K562 (cell line): ENCODE results near the gene SPAG16. TPM values are rescaled to one million over a fixed set of nuclear protein-coding genes. Genes with fewer than 3 reads are reported as not detected.

Source experiments
- ATAC-seq: fragments of 200-7000 bp; cut with Tn5 transposase; 3 replicates; pipeline ENCODE4 v1.9.1; 2020; ENCODE audit warnings: moderate library complexity
- BruUV-seq: library from RNA; stranded (reverse); fragments of 400-500 nt; replicated peaks from 2 replicates; lab custom pipeline; 2021; lab: Mats Ljungman, UMichigan
- CTCF ChIA-PET: fragments of 300-600 bp; formaldehyde crosslinking; extraction: SDS; loops from one replicate; lab custom pipeline; 2021; ENCODE audit warnings: low intra/inter-chr PET ratio; lab: Yijun Ruan, JAX
- POLR2A ChIA-PET: fragments of 300-600, 350-650 bp; sonication (Branson Sonifier 250); formaldehyde crosslinking; extraction: SDS; loops from one replicate; lab custom pipeline; 2021; ENCODE audit warnings: antibody characterized with exemption, inconsistent platforms; lab: Yijun Ruan, JAX
- DNase-seq, 4 experiments: peaks; one replicate each; pipeline versions ENCODE4 v3.0.0 to v3.0.0-alpha.2; 2011 to 2018; ENCODE audit warnings: low spot score in 3 of 4, mixed read lengths in 3 of 4; ENCODE audit errors: extremely low read depth in 1 of 4
- FAIRE-seq: peaks from 2 replicates; lab custom pipeline; 2011; peaks lifted over from hg19 to GRCh38; lab: Jason Lieb, UNC
- H2AFZ ChIP-seq: 2 replicates; pipeline ENCODE4 v1.6.0; 2011; ENCODE audit warnings: low read depth, low read length, control low read depth, inconsistent platforms
- H3K27ac ChIP-seq: fragments of 200-600 bp; 3 replicates; pipeline ENCODE4 v1.8.0; 2011; ENCODE audit warnings: low read depth, mild to moderate bottlenecking, control low read depth, inconsistent platforms, low read length, moderate library complexity, mixed read lengths; ENCODE audit errors: extremely low read depth
- H3K27me3 ChIP-seq, 2 experiments: fragments of 300-600 bp in 1 of 2; 2 replicates in 1 of 2; 3 replicates in 1 of 2; pipeline versions ENCODE4 v1.6.0 to v1.8.0; 2011; ENCODE audit warnings: inconsistent platforms in 2 of 2, low read length in 2 of 2, mild to moderate bottlenecking in 1 of 2, mixed read lengths in 1 of 2, moderate library complexity in 1 of 2; ENCODE audit not compliant: control insufficient read depth in 2 of 2, insufficient read depth in 2 of 2
- H3K36me3 ChIP-seq: fragments of 300-600 bp; 3 replicates; pipeline ENCODE4 v1.8.0; 2011; ENCODE audit warnings: mild to moderate bottlenecking, low read length, inconsistent platforms; ENCODE audit not compliant: control insufficient read depth, insufficient read depth
- H3K4me1 ChIP-seq, 2 experiments: fragments of 200-600 bp in 1 of 2; replicated peaks in 1 of 2; 2 replicates in 1 of 2; 3 replicates in 1 of 2; pipeline versions ENCODE4 v1.5.1 to v1.8.0; 2011; ENCODE audit warnings: inconsistent platforms in 2 of 2, low read length in 2 of 2, mild to moderate bottlenecking in 1 of 2, mixed read lengths in 1 of 2, moderate library complexity in 1 of 2; ENCODE audit not compliant: control insufficient read depth in 2 of 2, insufficient read depth in 2 of 2
- H3K4me2 ChIP-seq: 2 replicates; pipeline ENCODE4 v1.6.1; 2011; ENCODE audit warnings: low read length, control low read depth, inconsistent platforms, mixed read lengths; ENCODE audit not compliant: insufficient read depth
- H3K4me3 ChIP-seq: fragments of 200-600 bp; sonication (generic), shearing (Covaris generic); 2 replicates; pipeline ENCODE4 v1.5.1; 2016; ENCODE audit warnings: control low read depth, inconsistent platforms
- H3K79me2 ChIP-seq: fragments of 200-600 bp; 3 replicates; pipeline ENCODE4 v1.8.0; 2011; ENCODE audit warnings: low read length, inconsistent platforms; ENCODE audit not compliant: control insufficient read depth, insufficient read depth
- H3K9ac ChIP-seq, 2 experiments: 2 replicates each; pipeline versions ENCODE4 v1.6.0 to v1.6.1; 2011; ENCODE audit warnings: low read depth in 2 of 2, low read length in 2 of 2, control low read depth in 1 of 2, inconsistent platforms in 1 of 2, mild to moderate bottlenecking in 1 of 2, mixed read lengths in 1 of 2; ENCODE audit not compliant: insufficient read depth in 1 of 2
- H3K9me1 ChIP-seq: one replicate; pipeline ENCODE4 v1.6.0; 2011; ENCODE audit warnings: inconsistent platforms, mild to moderate bottlenecking, low read length, moderate library complexity; ENCODE audit not compliant: control insufficient read depth, insufficient read depth
- H3K9me3 ChIP-seq: replicated peaks from 2 replicates; pipeline ENCODE4 v1.5.1; 2011; ENCODE audit warnings: low read depth, low read length, inconsistent platforms; ENCODE audit not compliant: control insufficient read depth, insufficient read depth
- H4K20me1 ChIP-seq: replicated peaks from 2 replicates; pipeline ENCODE4 v1.6.1; 2011; ENCODE audit warnings: low read length, inconsistent platforms, mixed read lengths; ENCODE audit not compliant: control insufficient read depth, insufficient read depth
- MAFG ChIP-seq: fragments of 450-650 bp; conservative IDR thresholded peaks from 2 replicates; pipeline ENCODE4 v1.6.1; 2016; ENCODE audit warnings: missing genetic modification characterization, missing compliant biosample characterization
- NR2C2 ChIP-seq, 2 experiments: fragments of 200-800 bp in 1 of 2; sonication (Bioruptor generic) in 1 of 2; sonication (generic) in 1 of 2; formaldehyde crosslinking in 1 of 2; IDR thresholded peaks; 2 replicates each; pipeline versions ENCODE4 v1.6.1 to v1.8.0; 2016 to 2022; ENCODE audit warnings: mild to moderate bottlenecking in 1 of 2, missing compliant biosample characterization in 1 of 2, missing genetic modification characterization in 1 of 2, missing genetic modification reagents in 1 of 2
- POLR3A ChIP-seq: IDR thresholded peaks from 2 replicates; pipeline ENCODE4 v1.6.1; 2011; ENCODE audit warnings: borderline replicate concordance, mild to moderate bottlenecking, moderate library complexity; ENCODE audit not compliant: insufficient read length, insufficient read depth; ENCODE audit errors: extremely low read depth
- PREB ChIP-seq: sonication (generic); formaldehyde crosslinking; IDR thresholded peaks from 2 replicates; pipeline ENCODE4 v1.8.1; 2023; ENCODE audit warnings: mild to moderate bottlenecking, missing genetic modification reagents
- WGBS: fragments of 100-300 bp; shearing (Covaris generic); methylation state at CpG from one replicate; pipeline ENCODE4 v1.1.6; 2016; ENCODE audit warnings: low coverage, mixed read lengths; ENCODE audit not compliant: insufficient coverage; ENCODE audit errors: missing lambda C conversion rate; 5-methylcytosine and 5-hydroxymethylcytosine counted together
- in situ Hi-C: fragments of 300-500 bp; cut with MboI; formaldehyde crosslinking; loops from 4 replicates; pipeline ENCODE4 v1.15.0; 2018; ENCODE audit warnings: inconsistent platforms, mixed read lengths
- intact Hi-C: fragments of 100-400 bp; cut with micrococcal nuclease; formaldehyde crosslinking; loops from 2 replicates; pipeline ENCODE4 v1.14.2; 2022
- polyA plus RNA-seq, 8 experiments: library from polyadenylated mRNA; depleted of rRNA in 4 of 8; stranded (reverse) in 5 of 8; unstranded in 3 of 8; fragments of >200 nt; fragmentation: Nextera tagmentation in 2 of 8; fragmentation: Illumina TruSeq in 1 of 8; extraction: Ambion mirVana in 2 of 8; extraction: Trizol in 1 of 8; gene quantifications; 2 replicates each; pipeline versions ENCODE4 v1.2.1 to v1.2.3, GENCODE V29; 2011 to 2014; ENCODE audit warnings: inconsistent platforms in 1 of 8, missing spikeins in 1 of 8
- total RNA-seq, 7 experiments: library from RNA; depleted of rRNA in 6 of 7; stranded (reverse); fragments of >200 nt in 6 of 7; fragmentation: Illumina TruSeq in 2 of 7; extraction: Trizol in 2 of 7; gene quantifications; 2 replicates each; pipeline versions ENCODE4 v1.2.1 to v1.2.3, GENCODE V29; 2011 to 2021; ENCODE audit warnings: low replicate concordance in 1 of 7

SPAG16 gene
- total and polyA plus RNA-seq, 9 of the 15 experiments (the other 6 are each of a cell fraction or from before 2014, with no cell fraction given), result 0.98 to 5.9 (median 3.5) TPM

- intact Hi-C loops, result no loop called here
- Histone ChIP-seq H3K36me3 (no peaks in the 10 kb centered on the region), H3K9me1 (no peaks in the 10 kb centered on the region), H2AFZ (no peak overlapping the region), H3K9me3 (no peaks in the 10 kb centered on the region), H3K4me3 (no peak overlapping the region), H3K9ac (no peak overlapping the region), H3K79me2 (no peaks in the 10 kb centered on the region), H4K20me1 (no peaks in the 10 kb centered on the region), H3K4me1 (no peaks in the 10 kb centered on the region), H3K27ac (no peak overlapping the region), H3K4me2 (no peak overlapping the region), H3K27me3 (no peaks in the 10 kb centered on the region)
- ChIA-PET POLR2A (no interaction called here), CTCF (no interaction called here)
- ATAC-seq (no peak), FAIRE-seq (no peak), DNase-seq (no peak)
- no peak for TF ChIP-seq NR2C2 (CRISPR knock-in tag; IDR thresholded peaks at IDR 0.05)
- no peak for TF ChIP-seq NR2C2 (tag; IDR thresholded peaks at IDR 0.05)
- TF ChIP-seq MAFG, result no peak
- TF ChIP-seq POLR3A, result no peak
- TF ChIP-seq PREB, result no peak
- BruUV-seq, result no TSS peak
- 11% methylated on average over 3 of the region's 3 CpGs for WGBS
- in situ Hi-C loops, result no loop called here
These were observed 704.9 kb downstream of the SPAG16 start for GRCh38 chr2:213989207-213989606.
